DND-41 (cell line): ENCODE measurements around the gene TSPAN18.

ENCODE experiments used
- CTCF ChIP-seq: IDR thresholded peaks from 2 replicates; pipeline ENCODE4 v1.5.1; 2012; ENCODE audit warnings: borderline replicate concordance, low read length, moderate library complexity, mild to moderate bottlenecking; ENCODE audit not compliant: poor library complexity, severe bottlenecking; ENCODE audit errors: extremely low read depth
- EZH2 ChIP-seq: IDR thresholded peaks from 3 replicates; pipeline ENCODE4 v1.6.1; 2012; ENCODE audit warnings: borderline replicate concordance, low read depth, mild to moderate bottlenecking, moderate library complexity, low read length, inconsistent platforms; ENCODE audit not compliant: severe bottlenecking

- TF ChIP-seq CTCF (no peak), EZH2 (no peak)
Observed at GRCh38 chr11:44957040-44957515, 230.3 kb downstream of the TSPAN18 start.
